GM06990 (cell line): ENCODE measurements around the gene TMEM17.

ENCODE experiments used
- DNase-seq: peaks from one replicate; pipeline ENCODE4 v3.0.0-alpha.2; 2011; ENCODE audit not compliant: insufficient read length; ENCODE audit errors: extremely low read depth
- H3K27me3 ChIP-seq: replicated peaks from 2 replicates; pipeline ENCODE4 v1.6.0; 2011; ENCODE audit warnings: low read length; ENCODE audit not compliant: control insufficient read depth, insufficient read depth
- H3K36me3 ChIP-seq: 2 replicates; pipeline ENCODE4 v1.5.1; 2011; ENCODE audit warnings: low read length; ENCODE audit not compliant: control insufficient read depth, insufficient read depth
- H3K4me3 ChIP-seq: replicated peaks from 2 replicates; pipeline ENCODE4 v1.5.1; 2011; ENCODE audit warnings: low read depth, mild to moderate bottlenecking, control low read depth, low read length
- CTCF ChIP-seq: IDR thresholded peaks from 2 replicates; pipeline ENCODE4 v1.5.1; 2011; ENCODE audit warnings: low read length, control low read depth, mild to moderate bottlenecking, inconsistent platforms; ENCODE audit not compliant: insufficient read depth, poor library complexity, severe bottlenecking

Gene TMEM17

GRCh38 chr2:62482558-62483352, 23.2 kb downstream of the TMEM17 start:
- no peak for DNase-seq
- no peak for TF ChIP-seq CTCF
- no peaks in the 10 kb centered on the region for H3K36me3 ChIP-seq
- no peaks in the 10 kb centered on the region for H3K27me3 ChIP-seq
- no peak overlapping the region for H3K4me3 ChIP-seq

- Histone ChIP-seq H3K4me3 (no peak overlapping the region), H3K36me3 (no peaks in the 10 kb centered on the region), H3K27me3 (no peaks in the 10 kb centered on the region; the same call in 1 of the 2 replicates)
- no peak for TF ChIP-seq CTCF
- no peak for DNase-seq
These were observed 26.1 kb downstream of the TMEM17 start for GRCh38 chr2:62479917-62480316.

- TF ChIP-seq CTCF: no peak
- Histone ChIP-seq H3K4me3 (no peak overlapping the region), H3K36me3 (no peaks in the 10 kb centered on the region), H3K27me3 (no peaks in the 10 kb centered on the region; the same call in 1 of the 2 replicates)
- DNase-seq: no peak
These were observed 27.9 kb downstream of the TMEM17 start for GRCh38 chr2:62478093-62478580.

DNA sequence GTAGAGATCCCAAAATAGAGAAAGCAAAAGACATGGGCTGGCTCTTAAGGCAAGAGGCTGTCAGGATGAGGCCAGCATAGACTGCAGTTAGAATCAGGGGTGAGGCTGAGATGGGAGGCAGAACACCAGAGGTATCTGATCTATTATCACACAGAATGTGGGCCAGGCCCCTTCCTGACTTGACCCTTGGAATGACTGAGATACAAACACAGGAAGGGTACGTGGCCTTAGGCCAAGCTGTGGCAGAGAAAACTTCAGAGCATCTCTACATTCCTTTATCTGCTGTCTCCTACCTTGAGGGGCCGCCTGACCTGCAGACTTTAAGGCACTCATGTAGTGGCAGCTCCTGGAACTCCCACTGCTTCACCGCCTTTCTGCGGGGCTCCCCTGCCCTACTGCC, 28.4 kb downstream of the TMEM17 start:
- TF ChIP-seq CTCF: no peak
- no peak for DNase-seq
- Histone ChIP-seq H3K36me3 (no peaks in the 10 kb centered on the region), H3K27me3 (no peaks in the 10 kb centered on the region; the same call in 1 of the 2 replicates), H3K4me3 (no peak overlapping the region)

DNA sequence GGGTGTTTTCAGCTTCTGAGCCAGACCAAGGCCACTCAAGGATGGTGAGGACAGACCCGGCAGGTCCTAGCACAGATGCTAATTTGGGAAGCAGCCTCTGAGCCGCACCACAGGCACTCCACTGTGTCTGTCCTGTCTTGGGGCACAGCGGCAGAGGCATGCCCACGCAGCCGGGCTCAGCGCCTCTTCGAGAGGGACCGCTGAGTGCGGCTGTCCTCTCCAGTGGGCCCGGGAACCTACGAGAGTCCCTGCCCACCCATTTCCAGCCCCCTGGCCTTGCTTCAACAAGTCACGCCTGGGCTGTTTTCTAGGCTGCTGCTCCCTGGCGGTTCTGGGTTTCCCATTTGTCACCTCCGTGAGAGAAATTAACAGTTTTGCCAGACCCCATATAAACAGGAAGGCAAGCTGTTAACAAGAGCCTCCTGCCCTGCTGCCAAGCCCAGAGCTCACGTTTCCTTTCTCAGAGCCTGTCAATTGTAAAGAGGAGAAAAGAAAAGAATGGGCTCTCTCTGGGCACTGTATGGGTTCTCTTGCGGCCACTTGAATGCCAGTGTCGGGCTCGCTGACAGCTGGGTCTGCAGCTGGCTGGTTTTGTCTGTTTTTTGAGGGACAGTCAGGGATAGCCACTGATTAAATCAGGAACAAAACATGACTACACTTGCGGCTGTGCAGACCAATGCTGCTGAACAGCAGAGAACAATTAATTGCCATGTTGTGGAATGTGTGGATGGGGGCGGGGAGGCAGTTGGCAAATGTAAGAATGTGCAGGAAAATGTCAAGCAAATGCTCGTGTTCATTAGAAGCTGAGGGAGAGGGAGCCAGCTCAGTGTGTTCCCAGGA, 30.6 kb downstream of the TMEM17 start:
- Histone ChIP-seq H3K36me3 (no peaks in the 10 kb centered on the region), H3K4me3 (no peak overlapping the region), H3K27me3 (no peaks in the 10 kb centered on the region; the same call in 1 of the 2 replicates)
- no peak for TF ChIP-seq CTCF
- DNase-seq: no peak
